Measurements from ENCODE around the gene DAB2IP.

DNA sequence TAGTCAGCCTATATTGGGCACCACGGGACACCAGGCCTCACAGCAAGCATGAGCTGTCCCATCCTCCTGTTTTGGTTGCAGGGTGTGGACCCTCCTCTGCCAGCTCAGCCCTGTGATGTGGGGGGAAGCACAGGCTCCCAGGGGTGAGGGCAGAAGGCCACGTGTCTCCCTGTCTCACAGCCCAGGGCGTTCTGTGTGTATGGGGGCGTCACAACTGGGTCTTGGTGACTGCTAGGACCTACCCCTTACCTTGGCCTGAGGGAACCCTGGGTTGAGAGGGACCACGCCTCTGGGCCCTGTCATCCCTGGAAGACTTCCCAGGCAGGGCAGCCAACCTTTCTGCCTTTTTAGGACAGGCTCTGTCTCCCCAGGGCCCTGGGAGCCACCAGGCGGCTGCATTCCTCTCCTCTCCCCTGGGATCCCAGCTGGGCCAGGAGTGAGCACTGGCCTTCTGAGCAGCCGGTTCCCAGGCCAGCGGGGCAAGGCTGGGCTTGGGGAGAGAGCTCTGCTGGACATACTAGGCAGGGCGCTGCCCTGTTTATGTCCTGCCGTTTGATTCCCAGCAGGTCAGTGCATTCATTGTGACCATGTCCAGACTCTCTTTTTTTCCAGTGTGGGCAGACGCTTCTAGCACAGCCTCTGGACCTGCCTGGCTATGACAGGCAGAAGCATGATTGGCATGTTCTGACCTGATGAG lies 97.4 kb downstream of the DAB2IP start:
- TF ChIP-seq, protein P1, sequence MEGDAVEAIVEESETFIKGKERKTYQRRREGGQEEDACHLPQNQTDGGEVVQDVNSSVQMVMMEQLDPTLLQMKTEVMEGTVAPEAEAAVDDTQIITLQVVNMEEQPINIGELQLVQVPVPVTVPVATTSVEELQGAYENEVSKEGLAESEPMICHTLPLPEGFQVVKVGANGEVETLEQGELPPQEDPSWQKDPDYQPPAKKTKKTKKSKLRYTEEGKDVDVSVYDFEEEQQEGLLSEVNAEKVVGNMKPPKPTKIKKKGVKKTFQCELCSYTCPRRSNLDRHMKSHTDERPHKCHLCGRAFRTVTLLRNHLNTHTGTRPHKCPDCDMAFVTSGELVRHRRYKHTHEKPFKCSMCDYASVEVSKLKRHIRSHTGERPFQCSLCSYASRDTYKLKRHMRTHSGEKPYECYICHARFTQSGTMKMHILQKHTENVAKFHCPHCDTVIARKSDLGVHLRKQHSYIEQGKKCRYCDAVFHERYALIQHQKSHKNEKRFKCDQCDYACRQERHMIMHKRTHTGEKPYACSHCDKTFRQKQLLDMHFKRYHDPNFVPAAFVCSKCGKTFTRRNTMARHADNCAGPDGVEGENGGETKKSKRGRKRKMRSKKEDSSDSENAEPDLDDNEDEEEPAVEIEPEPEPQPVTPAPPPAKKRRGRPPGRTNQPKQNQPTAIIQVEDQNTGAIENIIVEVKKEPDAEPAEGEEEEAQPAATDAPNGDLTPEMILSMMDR (conservative IDR thresholded peaks at IDR 0.05) = no peak
- TF ChIP-seq EZH2 (IDR thresholded peaks at IDR 0.05; ENCODE audit: low read depth) = no peak

Measured in PC-9 (cell line).